Pulmonary artery endothelial cell (primary cell): ENCODE data around the gene RNF138. TPM values are rescaled to one million over a fixed set of nuclear protein-coding genes. Genes with fewer than 3 reads are reported as not detected.
"Not testable (repeated sequence)": the region's sequence is repeated elsewhere in the genome, so short reads cannot be mapped to it uniquely, and the experiment has no call there.

ENCODE experiments used
- DNase-seq: peaks from one replicate; pipeline ENCODE4 v3.0.0-alpha.2; 2011; ENCODE audit warnings: low read depth, low spot score
- total RNA-seq: library from RNA; depleted of rRNA; stranded (reverse); fragments of >200 nt; gene quantifications from 2 replicates; pipeline ENCODE4 v1.2.3, GENCODE V29; 2014

RNF138 gene
- total RNA-seq, 1 donor from 2014 or later: 37.1 TPM

DNA sequence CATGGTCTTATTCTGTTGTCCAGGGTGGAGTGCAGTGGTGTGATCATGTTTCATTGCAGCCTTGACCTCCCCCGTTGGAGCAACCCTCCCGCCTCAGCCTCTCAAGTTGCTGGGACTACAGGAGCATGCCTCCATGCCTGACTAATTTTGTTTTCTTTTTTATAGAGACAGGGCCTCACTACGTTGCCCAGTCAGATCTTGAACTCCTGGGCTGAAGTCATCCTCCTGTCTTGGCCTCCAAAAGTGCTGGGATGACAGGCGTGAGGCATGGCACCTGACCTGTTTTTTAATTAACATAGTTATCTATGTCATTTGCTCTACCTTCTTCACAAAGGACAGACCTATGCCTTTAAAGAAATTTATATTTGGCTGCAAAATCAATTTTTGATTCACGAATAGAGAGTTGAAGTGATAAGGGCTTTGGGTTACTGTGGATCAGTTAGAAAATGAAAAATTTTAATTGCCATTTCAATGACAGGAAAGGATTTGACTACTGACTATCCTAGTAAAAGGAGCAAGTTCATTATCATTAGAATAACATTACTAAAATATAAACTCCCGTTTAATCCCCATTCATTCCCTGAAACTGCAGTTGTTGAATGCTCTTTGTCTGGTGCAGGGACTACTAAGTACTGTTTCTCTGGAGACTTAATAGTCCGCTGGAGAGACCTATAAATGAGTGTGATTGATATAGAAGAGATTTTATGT, 3.7 kb downstream of the RNF138 start:
- no peak for DNase-seq

- no peak for DNase-seq
Measured at GRCh38 chr18:32095900-32096229, 4.2 kb downstream of the RNF138 start.

DNA sequence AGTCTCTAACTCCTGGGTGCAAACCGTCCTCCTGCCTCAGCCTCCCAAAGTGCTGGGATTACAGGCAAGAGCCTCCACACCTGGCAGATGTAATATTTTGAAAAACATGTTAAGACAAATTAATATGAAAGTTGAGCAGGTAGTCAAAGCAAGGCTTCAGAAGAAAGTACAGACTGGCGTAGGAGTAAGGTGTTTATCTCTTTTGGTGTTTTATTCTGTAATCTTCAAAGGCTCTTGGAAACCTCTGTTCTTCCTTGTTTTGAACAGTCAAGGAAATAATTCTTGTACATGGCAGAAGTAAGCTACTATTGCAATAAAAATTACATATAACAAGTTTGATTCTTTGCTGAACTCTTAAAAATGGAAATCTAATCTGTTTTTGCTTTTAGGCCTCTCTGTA, 5.3 kb downstream of the RNF138 start:
- DNase-seq: no peak

- DNase-seq: no peak
Measured at GRCh38 chr18:32104516-32104915, 12.8 kb downstream of the RNF138 start.

GRCh38 chr18:32110005-32110404, 18.3 kb downstream of the RNF138 start:
- no peak for DNase-seq

DNA sequence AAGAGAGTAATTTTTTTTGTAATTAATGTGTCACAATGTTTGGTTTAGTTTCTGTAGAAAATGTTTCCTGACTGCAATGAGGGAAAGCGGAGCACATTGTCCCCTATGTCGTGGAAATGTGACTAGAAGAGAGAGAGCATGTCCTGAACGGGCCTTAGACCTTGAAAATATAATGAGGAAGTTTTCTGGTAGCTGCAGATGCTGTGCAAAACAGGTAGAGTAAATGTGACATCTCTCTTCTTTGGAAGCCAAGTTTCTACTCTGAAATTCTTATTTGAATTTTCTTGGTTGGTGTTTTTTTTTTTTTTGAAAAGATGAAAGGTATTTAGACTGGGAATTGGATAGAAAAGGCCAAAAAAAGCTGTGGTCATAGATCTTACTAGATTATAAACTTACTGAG, 20.0 kb downstream of the RNF138 start:
- DNase-seq: no peak

GRCh38 chr18:32112826-32113225, 21.2 kb downstream of the RNF138 start:
- DNase-seq: no peak

- DNase-seq: no peak
Measured at GRCh38 chr18:32114293-32114942, 22.7 kb downstream of the RNF138 start.

DNA sequence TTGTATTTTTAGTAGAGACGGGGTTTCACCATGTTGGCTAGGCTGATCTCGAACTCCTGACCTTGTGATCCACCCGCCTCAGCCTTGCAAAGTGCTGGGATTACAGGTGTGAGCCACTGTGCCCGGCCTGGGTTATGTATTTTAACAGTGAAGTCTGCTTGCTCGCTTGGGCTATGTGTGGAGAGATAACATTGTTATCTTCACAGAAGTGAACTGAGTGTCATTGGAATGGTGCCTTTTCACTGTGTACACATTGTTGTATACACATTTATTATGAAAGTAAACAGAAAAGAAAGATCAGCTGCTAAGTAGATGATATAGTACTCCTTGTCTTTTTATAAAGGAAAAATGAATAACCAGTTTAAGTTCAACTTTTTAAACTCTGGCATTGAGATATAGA, 30.4 kb downstream of the RNF138 start:
- no peak for DNase-seq

DNA sequence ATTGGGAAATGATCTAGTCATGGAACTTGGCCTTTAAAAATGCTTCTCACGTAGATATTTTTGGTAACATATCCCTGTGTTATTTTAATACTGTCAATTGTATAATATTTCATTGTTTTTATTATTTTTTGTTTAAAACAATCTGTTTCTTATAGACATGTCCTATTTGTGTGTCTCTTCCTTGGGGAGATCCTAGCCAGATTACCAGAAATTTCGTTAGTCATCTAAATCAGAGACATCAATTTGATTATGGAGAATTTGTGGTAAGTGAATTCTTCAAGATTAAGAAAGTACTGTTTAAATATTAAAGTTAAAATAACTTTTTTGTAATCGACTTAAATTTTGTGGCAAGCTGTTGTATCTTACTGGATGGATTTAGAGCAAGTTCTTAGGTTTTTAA, 34.9 kb downstream of the RNF138 start:
- no peak for DNase-seq

DNA sequence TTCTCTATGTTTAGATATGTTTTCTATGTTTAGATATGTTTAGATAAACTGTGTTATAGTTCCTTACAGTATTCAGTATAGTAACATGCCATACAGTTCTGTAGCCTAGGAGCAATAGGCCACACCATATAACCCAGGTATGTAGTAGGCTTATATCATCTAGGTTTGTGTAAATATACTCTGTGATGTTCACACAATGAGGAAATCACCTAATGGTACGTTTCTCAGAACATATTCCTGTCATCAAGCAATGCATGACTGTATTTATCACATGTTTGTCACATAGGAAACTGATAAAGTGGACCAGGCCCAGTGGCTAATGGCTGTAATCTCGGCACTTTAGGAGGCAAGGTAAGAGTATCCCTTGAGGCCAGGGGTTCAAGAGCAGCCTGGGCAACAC, 44.0 kb downstream of the RNF138 start:
- no peak for DNase-seq

DNA sequence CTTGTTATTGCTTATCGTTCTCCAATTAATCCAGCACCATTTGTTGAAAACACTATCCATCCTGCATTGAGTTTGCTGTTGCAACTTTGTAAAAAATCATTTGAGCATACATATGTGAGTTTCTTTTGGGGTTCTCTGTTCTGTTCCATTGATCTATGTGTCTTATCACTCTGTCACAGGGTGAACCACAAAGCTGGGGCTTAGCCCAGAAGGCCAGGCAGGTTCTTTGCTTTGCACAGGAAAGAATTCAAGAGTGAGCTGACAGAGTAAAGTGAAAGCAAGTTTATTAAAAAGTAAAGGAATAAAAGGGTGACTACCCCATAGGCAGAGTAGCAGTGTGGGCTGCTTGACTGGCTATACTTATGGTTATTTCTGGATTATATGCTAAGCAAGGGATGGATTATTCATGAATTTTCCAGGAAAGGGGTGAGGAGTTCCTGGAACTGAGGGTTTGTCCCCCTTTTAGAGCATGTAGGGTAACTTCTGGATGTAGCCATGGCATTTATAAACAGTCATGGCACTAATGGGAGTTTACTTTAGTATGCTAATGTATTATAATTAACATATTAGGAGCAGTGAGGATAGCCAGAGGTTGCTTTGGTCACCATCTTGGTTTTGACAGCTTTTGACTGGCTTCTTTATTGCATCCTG, 46.8 kb downstream of the RNF138 start:
- DNase-seq: no peak

DNA sequence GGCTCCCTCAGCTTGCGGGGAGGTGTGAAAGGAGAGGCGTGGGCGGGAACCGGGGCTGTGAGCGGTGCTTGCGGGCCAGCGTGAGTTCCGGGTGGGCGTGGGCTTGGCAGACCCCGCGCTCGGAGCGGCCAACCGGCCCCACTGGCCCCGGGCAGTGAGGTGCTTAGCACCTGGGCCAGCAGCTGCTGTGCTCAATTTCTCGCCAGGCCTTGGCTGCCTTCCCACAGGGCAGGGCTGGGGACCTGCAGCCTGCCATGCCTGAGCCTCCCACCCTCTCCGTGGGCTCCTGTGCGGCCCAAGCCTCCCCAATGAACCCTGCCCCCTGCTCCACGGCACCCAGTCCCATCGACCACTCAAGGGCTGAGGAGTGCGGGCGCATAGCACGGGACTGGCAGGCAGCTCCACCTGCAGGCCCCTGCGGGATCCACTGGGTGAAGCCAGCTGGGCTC, 48.2 kb downstream of the RNF138 start:
- DNase-seq: no peak

DNA sequence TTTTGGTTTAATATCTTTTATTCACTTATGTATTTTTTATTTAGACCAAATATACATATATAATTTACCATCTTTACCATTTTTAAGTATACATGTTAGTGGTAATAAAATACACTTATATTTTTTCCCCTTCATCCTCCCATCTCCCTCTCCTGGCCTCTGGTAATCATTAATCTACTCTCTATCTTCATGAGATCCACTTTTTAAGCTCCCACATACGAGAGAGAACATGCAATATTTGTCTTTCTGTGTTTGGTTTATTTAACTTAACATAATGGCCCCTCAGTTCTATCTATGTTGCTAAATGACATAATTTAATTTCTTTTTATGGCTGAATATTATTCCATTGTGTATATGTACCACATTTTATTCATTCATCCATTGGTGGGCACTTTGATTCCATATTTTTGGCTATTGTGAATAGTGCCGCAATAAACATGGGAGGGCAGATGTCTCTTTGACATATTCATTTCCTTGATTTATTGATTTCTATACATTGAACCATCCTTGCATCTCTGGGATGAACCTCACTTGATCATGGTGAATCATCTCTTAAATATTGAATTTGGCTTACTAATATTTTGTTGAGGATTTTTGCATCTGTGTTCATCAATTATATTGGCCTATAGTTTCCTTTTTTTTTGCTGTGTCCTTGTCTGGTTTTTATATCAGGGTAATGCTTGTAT, 56.7 kb downstream of the RNF138 start:
- no peak for DNase-seq

DNA sequence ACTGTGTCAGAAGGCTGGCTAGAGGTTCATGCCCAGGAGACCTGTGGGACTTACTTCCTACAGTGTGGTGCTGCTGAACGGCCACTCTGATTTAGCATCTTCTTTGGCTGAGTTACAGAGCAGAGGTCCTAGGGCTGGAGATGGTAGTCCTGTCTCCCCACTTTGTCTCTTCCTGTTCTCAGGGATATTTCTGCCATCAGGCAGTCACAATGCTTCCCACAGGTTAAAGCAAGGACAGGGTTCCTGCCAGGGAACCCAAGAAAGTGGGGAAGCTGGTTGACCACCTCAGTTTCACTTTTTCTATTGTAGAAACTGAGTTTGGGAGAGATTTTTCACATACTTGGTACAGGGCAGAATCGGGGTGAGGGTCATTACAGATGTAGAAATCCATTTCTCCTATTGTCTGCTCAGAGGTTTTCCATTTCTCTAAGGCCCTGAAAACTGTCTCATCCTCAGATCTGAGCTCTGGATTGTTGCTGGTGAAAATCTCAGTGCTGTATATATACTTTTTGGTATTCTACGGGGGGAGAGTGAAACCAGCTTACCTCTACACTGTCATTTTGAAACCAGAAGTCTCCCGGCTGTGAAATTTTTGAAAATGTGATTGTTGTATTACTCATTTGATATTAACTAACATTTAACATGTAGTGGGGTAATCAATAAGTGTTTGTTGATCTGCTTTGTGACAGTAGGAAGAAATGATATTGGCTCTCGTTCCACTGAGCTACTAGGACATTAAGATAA, 61.2 kb downstream of the RNF138 start:
- no peak for DNase-seq

- no peak for DNase-seq
Measured at GRCh38 chr18:32156855-32157254, 65.2 kb downstream of the RNF138 start.

GRCh38 chr18:32157580-32157979, 65.9 kb downstream of the RNF138 start:
- no peak for DNase-seq

DNA sequence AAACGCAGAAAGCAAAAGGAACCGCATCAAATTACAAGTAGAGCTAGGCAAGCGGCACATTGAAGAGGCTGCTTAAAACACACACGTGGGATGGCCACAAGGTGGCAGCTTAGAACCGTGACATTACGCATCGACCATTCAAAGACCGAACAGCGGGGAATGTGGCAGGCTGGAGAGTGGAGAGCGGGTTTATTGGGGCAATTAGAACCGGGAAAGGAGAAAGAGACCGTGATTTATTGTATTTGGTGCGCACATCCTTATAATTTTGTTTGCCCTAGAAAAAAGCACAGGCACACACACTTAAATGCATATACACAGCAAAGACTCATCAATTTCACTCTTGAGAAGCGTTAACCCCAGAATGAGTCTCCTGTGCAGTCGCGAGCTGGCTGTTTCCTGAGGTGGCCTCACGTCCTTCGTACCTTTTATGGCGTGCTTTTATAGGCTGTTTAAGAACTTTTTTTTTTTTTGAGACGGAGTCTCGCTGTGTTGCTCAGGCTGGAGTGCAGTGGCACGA, 66.5 kb downstream of the RNF138 start:
- peak; percentile 57 for DNase-seq

DNA sequence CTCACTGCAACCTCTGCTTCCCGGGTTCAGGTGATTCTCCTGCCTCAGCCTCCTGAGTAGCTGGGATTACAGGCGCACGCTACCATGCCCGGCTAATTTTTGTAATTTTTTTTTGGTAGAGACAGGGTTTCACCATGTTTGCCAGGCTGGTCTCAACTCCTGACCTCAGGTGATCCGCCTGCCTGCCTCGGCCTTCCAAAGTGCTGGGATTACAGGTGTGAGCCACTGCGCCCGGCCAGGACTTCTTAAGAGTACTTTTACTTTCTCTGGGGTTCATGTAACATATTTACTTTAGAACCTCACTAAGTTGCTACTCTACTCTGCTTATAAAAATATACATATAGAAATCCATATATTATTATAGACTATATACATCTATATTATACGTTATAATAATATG, 67.0 kb downstream of the RNF138 start:
- not testable (repeated sequence) for DNase-seq

GRCh38 chr18:32160547-32160946, 68.9 kb downstream of the RNF138 start:
- no peak for DNase-seq

DNA sequence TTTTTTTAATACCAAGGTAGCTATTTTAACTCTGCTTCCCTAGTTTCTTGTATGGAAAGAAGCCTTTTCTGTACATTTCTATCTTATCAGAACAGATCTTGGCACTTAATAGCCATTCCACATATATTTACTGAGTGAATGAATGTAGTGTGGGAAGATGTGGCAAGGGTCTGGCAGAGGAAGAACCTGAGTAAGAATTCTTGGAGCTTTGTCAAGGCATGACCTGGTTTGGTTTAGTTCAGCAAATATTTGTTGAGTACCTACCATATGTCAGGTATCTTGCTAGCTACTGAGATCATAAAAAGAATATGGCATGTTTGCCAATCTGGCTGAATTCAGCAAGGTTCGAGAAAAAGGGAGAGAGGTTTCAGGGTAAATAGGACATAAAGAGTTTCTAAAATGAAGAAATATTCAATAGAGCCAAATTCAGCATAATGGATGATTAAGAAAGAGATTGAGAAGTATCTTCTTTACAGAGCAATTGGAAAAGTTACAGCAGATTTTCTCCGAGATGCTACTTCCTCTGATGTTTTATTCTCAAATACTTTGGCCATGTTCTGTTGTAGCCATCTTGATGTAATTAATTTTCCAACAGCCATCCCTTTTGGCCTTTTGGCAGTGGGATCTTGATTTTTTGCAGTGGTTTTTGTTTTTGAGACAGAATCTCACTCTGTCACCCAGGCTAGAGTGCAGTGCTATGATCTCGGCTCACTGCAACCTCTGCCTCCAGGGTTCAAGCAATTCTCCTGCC, 76.5 kb downstream of the RNF138 start:
- no peak for DNase-seq
